ENCODE measurements around the gene MYL3. TPM values are rescaled to one million over a fixed set of nuclear protein-coding genes. Genes with fewer than 3 reads are reported as not detected.

The MYL3 gene
- total and polyA plus RNA-seq, 2 donors (not counting 1 experiment from before 2014, with no cell fraction given): not detected

- no peak for TF ChIP-seq CTCF (IDR thresholded peaks at IDR 0.05)
- TF ChIP-seq EZH2 (IDR thresholded peaks at IDR 0.05; ENCODE audit: borderline replicate concordance, insufficient read depth, low read depth, low read length, poor library complexity, severe bottlenecking): no peak
- Histone ChIP-seq H2AFZ (ENCODE audit: insufficient read depth, low read depth, low read length, poor library complexity, severe bottlenecking) (no peak overlapping the region), H3K9ac (ENCODE audit: low read length) (no peak overlapping the region), H3K79me2 (ENCODE audit: control insufficient read depth, insufficient read depth, low read length) (no peaks in the 10 kb centered on the region), H3K27ac (ENCODE audit: low read length in 2 of 2) (no peak overlapping the region), H3K9me3 (ENCODE audit: control extremely low read depth in 1 of 3, control insufficient read depth in 2 of 3, insufficient read depth in 1 of 3, low read length in 2 of 3) (peaks cover 0 to 6% (median 0%) of the 10 kb centered on the region in 3 donors), H3K36me3 (replicated peaks in 1 of 2; ENCODE audit: control extremely low read depth in 1 of 2, control insufficient read depth in 1 of 2, extremely low read depth in 1 of 2, insufficient read depth in 2 of 2, low read length in 1 of 2) (no peaks in the 10 kb centered on the region), H3K4me3 (ENCODE audit: control extremely low read depth in 1 of 5, extremely low read depth in 1 of 5, insufficient read depth in 1 of 5, low read depth in 2 of 5, low read length in 4 of 5) (no peak overlapping the region), H3K4me1 (ENCODE audit: control insufficient read depth in 2 of 2, insufficient read depth in 2 of 2, low read length in 2 of 2) (peaks cover 23 to 26% of the 10 kb centered on the region in 2 donors), H4K20me1 (ENCODE audit: control insufficient read depth, insufficient read depth, low read length, poor library complexity, severe bottlenecking) (no peaks in the 10 kb centered on the region), H3K27me3 (replicated peaks in 1 of 4; ENCODE audit: control extremely low read depth in 1 of 4, control insufficient read depth in 3 of 4, insufficient read depth in 4 of 4, low read length in 3 of 4) (peaks cover 0 to 62% (median 25%) of the 10 kb centered on the region in 4 experiments), H3K4me2 (replicated peaks; ENCODE audit: low read depth, low read length, poor library complexity, severe bottlenecking) (no peak overlapping the region)
- H3K27me3 Mint-ChIP-seq: peaks cover 59% of the 10 kb centered on the region
- no peak for ATAC-seq (ENCODE audit: low read depth)
- H3K4me1 Mint-ChIP-seq: peaks cover 27% of the 10 kb centered on the region
- ChIA-PET POLR2A (no interaction called here), CTCF (interaction anchor here (0.8 to 2.7 kb wide), 13 partner anchors 9 to 405 kb away, joined by 3 to 30 read pairs (median 6); no protein-coding TSS in a partner anchor)
- no peak overlapping the region for H3K27ac Mint-ChIP-seq
- WGBS (ENCODE audit: insufficient coverage): 87% methylated on average over 6 of the region's 6 CpGs
- no peak for DNase-seq
- intact Hi-C loops (cut with micrococcal nuclease): no loop called here
- H3K4me3 Mint-ChIP-seq: no peak overlapping the region
- no peaks in the 10 kb centered on the region for H3K9me3 Mint-ChIP-seq (ENCODE audit: insufficient read depth)
Observed at GRCh38 chr3:46894256-46894655, 31.0 kb upstream of the MYL3 start.

- Histone ChIP-seq H3K4me2 (replicated peaks; ENCODE audit: low read depth, low read length, poor library complexity, severe bottlenecking) (no peak overlapping the region), H3K9me3 (ENCODE audit: control extremely low read depth in 1 of 3, control insufficient read depth in 2 of 3, insufficient read depth in 1 of 3, low read length in 2 of 3) (peaks cover 0 to 6% (median 0%) of the 10 kb centered on the region in 3 donors), H3K4me3 (ENCODE audit: control extremely low read depth in 1 of 5, extremely low read depth in 1 of 5, insufficient read depth in 1 of 5, low read depth in 2 of 5, low read length in 4 of 5) (no peak overlapping the region), H3K36me3 (replicated peaks in 1 of 2; ENCODE audit: control extremely low read depth in 1 of 2, control insufficient read depth in 1 of 2, extremely low read depth in 1 of 2, insufficient read depth in 2 of 2, low read length in 1 of 2) (no peaks in the 10 kb centered on the region), H3K27ac (ENCODE audit: low read length in 2 of 2) (no peak overlapping the region), H2AFZ (ENCODE audit: insufficient read depth, low read depth, low read length, poor library complexity, severe bottlenecking) (no peak overlapping the region), H4K20me1 (ENCODE audit: control insufficient read depth, insufficient read depth, low read length, poor library complexity, severe bottlenecking) (no peaks in the 10 kb centered on the region), H3K4me1 (ENCODE audit: control insufficient read depth in 2 of 2, insufficient read depth in 2 of 2, low read length in 2 of 2) (peaks cover 22 to 23% of the 10 kb centered on the region in 2 donors), H3K79me2 (ENCODE audit: control insufficient read depth, insufficient read depth, low read length) (no peaks in the 10 kb centered on the region), H3K9ac (ENCODE audit: low read length) (no peak overlapping the region), H3K27me3 (replicated peaks in 1 of 4; ENCODE audit: control extremely low read depth in 1 of 4, control insufficient read depth in 3 of 4, insufficient read depth in 4 of 4, low read length in 3 of 4) (peaks cover 0 to 60% (median 24%) of the 10 kb centered on the region in 4 experiments)
- ChIA-PET POLR2A (no interaction called here), CTCF (interaction anchor here (1.0 to 2.7 kb wide), 4 partner anchors 19 to 405 kb away, joined by 3 to 12 read pairs (median 8); no protein-coding TSS in a partner anchor)
- H3K27ac Mint-ChIP-seq: no peak overlapping the region
- DNase-seq: no peak
- intact Hi-C loops (cut with micrococcal nuclease): no loop called here
- H3K4me1 Mint-ChIP-seq: peaks cover 24% of the 10 kb centered on the region
- TF ChIP-seq CTCF (IDR thresholded peaks at IDR 0.05) (no peak), EZH2 (IDR thresholded peaks at IDR 0.05; ENCODE audit: borderline replicate concordance, insufficient read depth, low read depth, low read length, poor library complexity, severe bottlenecking) (no peak)
- H3K9me3 Mint-ChIP-seq (ENCODE audit: insufficient read depth): no peaks in the 10 kb centered on the region
- 68% methylated on average over 9 of the region's 9 CpGs for WGBS (ENCODE audit: insufficient coverage)
- no peak for ATAC-seq (ENCODE audit: low read depth)
- peaks cover 54% of the 10 kb centered on the region for H3K27me3 Mint-ChIP-seq
- H3K4me3 Mint-ChIP-seq: no peak overlapping the region
Observed at GRCh38 chr3:46893763-46894162, 30.5 kb upstream of the MYL3 start.
